Superior temporal gyrus (tissue), 1 donor: Measurements from ENCODE around the gene OR5C1.
"Not testable (repeated sequence)": the region's sequence is repeated elsewhere in the genome, so short reads cannot be mapped to it uniquely, and the experiment has no call there.

Source experiments
- DNase-seq: peaks from one replicate; pipeline ENCODE4 v3.0.0-alpha.2; 2016; ENCODE audit errors: extremely low spot score

OR5C1 gene

GRCh38 chr9:122788831-122789230, at the start of gene OR5C1:
Gene OR5C1 (plus strand): TSS chr9:122788933. CDS start chr9:122788933, 0 bp downstream.
- DNase-seq = no peak

DNA sequence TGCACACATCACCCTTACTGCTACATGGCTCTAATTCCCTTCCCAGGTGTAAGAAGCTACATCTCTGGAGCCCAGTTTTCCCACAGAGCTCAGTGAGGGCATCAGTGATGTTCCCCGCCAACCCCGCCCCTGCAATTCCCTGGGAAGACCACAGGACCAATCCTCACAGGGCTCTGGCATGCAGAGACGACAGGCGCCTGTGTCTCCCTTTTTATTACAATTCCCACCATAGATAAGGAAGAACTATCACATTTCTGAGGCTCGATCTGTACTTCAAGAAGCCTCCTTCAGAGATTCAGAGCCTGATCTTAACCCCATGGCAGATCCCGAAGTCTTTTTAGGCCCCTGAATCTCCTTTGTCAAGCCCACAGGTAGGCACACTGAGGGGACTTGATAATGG, 46.7 kb upstream of the OR5C1 start, which contains the start of gene OR1L6:
TSS of gene OR1L6 (plus strand) at position 301 of the 400 bp plus-strand sequence. CDS start 7,545 bp downstream, outside the sequence.
- DNase-seq = no peak

DNA sequence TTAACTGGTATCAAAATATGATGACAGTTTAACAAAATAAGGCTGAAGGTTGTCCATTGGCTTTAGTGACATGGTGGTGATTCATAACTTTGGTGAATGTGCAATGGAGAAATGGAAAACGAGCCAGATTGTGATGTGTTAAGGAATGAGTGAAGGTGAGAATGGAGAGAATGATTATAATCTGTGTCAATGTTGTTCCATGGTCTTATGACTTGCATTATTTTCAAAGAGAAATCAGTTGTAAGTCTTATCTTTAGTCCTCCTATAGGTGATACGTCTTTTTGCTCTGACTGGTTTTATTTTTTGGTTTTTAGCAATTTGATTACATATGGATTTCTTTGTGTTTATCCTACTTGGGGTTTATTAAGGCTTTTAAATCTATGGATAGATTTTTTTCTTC, 33.9 kb upstream of the OR5C1 start:
- no peak for DNase-seq

GRCh38 chr9:122767817-122768216, 20.9 kb upstream of the OR5C1 start:
- DNase-seq = no peak

DNA sequence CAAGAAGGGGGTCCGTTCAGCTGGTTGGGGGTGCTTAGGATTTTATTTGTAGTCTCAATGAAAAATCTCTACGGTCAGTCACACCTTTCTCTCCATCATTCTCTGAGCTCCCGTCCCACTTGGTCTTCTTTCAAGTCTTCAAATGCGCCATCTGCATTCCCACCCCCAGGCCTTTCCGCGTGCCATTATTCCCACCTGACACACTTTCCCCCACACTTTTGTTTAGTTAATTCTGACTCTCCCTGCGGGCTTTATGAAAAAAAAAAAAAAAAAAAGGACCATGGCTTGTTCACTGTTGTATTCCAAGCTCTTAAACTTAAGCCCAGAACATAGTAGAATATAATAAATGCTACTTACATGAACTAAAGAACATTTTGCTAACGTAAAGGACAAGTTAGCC, 11.7 kb upstream of the OR5C1 start:
- no peak for DNase-seq

GRCh38 chr9:122777935-122778627, 10.7 kb upstream of the OR5C1 start:
- no peak for DNase-seq

- no peak for DNase-seq
These were observed 9.6 kb upstream of the OR5C1 start for GRCh38 chr9:122779181-122779580.

DNA sequence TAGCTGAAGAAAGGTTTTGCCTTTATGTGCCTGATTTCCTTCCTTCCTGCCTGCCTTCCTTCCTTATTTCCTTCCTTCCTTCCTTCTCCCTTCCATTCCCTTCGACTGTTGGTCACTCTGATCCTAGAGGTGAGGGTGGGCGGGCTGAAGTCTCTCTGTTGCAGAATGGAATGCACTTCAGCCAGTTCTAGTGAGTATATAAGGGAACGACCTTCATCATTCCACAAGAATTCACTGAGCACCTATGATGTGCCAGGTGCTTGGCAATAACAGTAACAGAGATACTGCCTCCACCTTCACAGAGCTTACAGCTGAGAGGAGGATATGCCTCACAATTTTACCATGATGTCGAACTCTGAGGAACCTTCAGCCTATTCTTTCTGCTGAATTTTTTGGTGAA, 8.7 kb upstream of the OR5C1 start:
- DNase-seq = no peak

DNA sequence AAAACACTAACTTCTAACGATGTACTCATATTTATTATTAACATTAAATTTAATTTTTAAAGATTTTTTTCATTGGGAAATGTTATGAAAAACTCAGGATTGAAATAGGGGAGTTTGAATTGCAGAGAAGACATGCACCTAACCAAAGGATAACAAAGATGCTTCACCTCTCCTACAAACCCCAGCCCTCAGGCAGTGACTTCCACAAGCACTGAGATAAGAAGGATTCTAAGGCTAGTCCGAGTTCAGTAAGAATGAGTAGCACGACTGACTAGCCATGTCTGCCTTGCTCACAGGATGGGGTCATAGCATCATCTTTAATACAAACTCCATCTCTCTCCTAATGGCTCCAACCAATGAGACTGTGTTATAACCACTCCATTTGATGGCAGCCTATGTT, 7.1 kb upstream of the OR5C1 start:
- DNase-seq = no peak

GRCh38 chr9:122785269-122785668, 3.5 kb upstream of the OR5C1 start:
- no peak for DNase-seq

GRCh38 chr9:122786338-122786737, 2.4 kb upstream of the OR5C1 start:
- DNase-seq = no peak

- DNase-seq = no peak
These were observed 718 bp downstream of the OR5C1 start for GRCh38 chr9:122789256-122790046.

GRCh38 chr9:122791872-122792669, 3.3 kb downstream of the OR5C1 start:
- DNase-seq = no peak

- no peak for DNase-seq
These were observed 8.8 kb downstream of the OR5C1 start for GRCh38 chr9:122797316-122798063.

- no peak for DNase-seq
These were observed 11.6 kb downstream of the OR5C1 start, which contains the start of gene OR1K1 for GRCh38 chr9:122800066-122801060. Gene OR1K1 (plus strand): TSS chr9:122800123. CDS start chr9:122800123, 0 bp downstream.

DNA sequence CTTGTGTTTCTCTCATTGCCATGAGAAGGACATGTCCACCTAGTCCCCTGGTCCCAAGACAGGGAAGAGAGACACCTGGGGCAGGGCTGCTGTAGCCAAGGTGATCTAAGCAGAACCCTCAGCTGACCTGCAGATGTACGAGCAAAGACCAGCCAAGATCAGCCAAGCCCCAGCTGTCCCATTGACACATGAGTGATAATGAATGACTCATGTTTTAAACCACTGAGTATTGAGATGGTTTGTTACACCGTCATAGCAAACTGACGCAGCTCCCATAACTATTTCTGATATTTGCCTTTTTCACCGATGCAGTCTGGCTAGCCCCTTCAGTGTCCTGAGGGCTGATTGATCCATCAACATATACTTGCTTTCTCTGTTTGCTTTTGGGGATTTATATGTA, 17.9 kb downstream of the OR5C1 start:
- no peak for DNase-seq

DNA sequence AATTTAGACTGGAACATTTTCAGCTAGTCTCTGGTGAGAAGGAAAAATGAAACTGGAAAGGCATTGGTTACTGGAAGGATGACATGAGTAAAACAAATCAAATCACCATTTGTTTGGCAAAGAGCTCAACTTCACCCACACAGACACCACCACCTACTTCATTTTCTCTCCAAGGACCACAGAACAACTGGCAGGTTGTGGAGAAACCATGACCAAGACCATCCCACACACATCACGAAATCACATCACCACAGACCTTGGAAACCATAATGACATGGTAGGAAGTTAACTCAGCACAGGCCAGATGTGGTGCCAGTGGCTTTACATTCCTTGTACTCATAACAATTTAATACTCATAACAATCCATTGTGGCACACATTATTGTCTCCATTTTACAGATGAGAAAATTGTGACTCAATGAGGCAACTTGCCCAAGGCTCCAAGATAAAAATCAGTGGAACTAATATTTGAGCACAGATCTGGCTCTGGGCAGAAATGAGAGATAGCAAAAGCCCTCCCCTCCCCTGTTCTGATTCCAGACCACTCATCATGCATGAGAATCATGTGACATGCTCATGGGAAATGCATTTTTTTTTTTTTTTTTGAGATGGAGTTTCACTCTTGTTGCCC, 18.7 kb downstream of the OR5C1 start:
- DNase-seq = peak; percentile 46

GRCh38 chr9:122808141-122808540, 19.4 kb downstream of the OR5C1 start:
- DNase-seq = no peak

GRCh38 chr9:122809261-122809660, 20.5 kb downstream of the OR5C1 start:
- DNase-seq = not testable (repeated sequence)
